Progenitor cell of endocrine pancreas (in vitro differentiated cells): ENCODE measurements around the gene STK39. TPM values are rescaled to one million over a fixed set of nuclear protein-coding genes. Genes with fewer than 3 reads are reported as not detected.

Source experiments
- DNase-seq: peaks from one replicate; pipeline ENCODE4 v3.0.0; 2021; ENCODE audit warnings: low spot score; ENCODE audit not compliant: unreplicated experiment
- H3K27ac Mint-ChIP-seq: 2 replicates; pipeline ENCODE4 v1.8.0; 2021; ENCODE audit warnings: mild to moderate bottlenecking, moderate library complexity, mixed read lengths
- H3K27me3 Mint-ChIP-seq: 2 replicates; pipeline ENCODE4 v1.8.0; 2021; ENCODE audit warnings: mixed read lengths
- H3K36me3 Mint-ChIP-seq: 2 replicates; pipeline ENCODE4 v1.8.0; 2022; ENCODE audit warnings: mixed read lengths; ENCODE audit not compliant: insufficient read depth
- H3K4me1 Mint-ChIP-seq: 2 replicates; pipeline ENCODE4 v1.8.0; 2021; ENCODE audit warnings: low read depth, mixed read lengths
- H3K4me3 Mint-ChIP-seq: 2 replicates; pipeline ENCODE4 v1.8.0; 2021; ENCODE audit warnings: low read depth, mild to moderate bottlenecking, moderate library complexity, mixed read lengths
- H3K9me3 Mint-ChIP-seq: 2 replicates; pipeline ENCODE4 v1.8.0; 2021; ENCODE audit warnings: low read depth, mixed read lengths
- CTCF ChIP-seq: fragments of 200-600 bp; sonication (generic); IDR thresholded peaks from one replicate; pipeline ENCODE4 v1.5.0; 2021; ENCODE audit warnings: antibody characterized with exemption, mild to moderate bottlenecking; ENCODE audit not compliant: unreplicated experiment
- total RNA-seq: library from RNA; stranded (reverse); gene quantifications from 2 replicates; pipeline ENCODE4 v1.2.1, GENCODE V29; 2021

STK39 gene
- total RNA-seq, 1 donor from 2014 or later = 22.9 TPM

- no peak for TF ChIP-seq CTCF
- Mint-ChIP-seq H3K36me3 (peaks cover 3% of the 10 kb centered on the region), H3K4me3 (no peak overlapping the region), H3K27ac (no peak overlapping the region), H3K4me1 (peaks cover 6% of the 10 kb centered on the region), H3K9me3 (peaks cover 2% of the 10 kb centered on the region), H3K27me3 (no peaks in the 10 kb centered on the region)
- DNase-seq = no peak
These were observed 193.7 kb downstream of the STK39 start for GRCh38 chr2:168053676-168054075.

GRCh38 chr2:168052773-168053172 lies 194.6 kb downstream of the STK39 start:
- Mint-ChIP-seq H3K27ac (no peak overlapping the region), H3K4me3 (no peak overlapping the region), H3K9me3 (peaks cover 4% of the 10 kb centered on the region), H3K36me3 (peaks cover 3% of the 10 kb centered on the region), H3K27me3 (no peaks in the 10 kb centered on the region), H3K4me1 (peaks cover 6% of the 10 kb centered on the region)
- no peak for DNase-seq
- no peak for TF ChIP-seq CTCF

GRCh38 chr2:168050377-168050776 lies 197.0 kb downstream of the STK39 start:
- Mint-ChIP-seq H3K36me3 (peaks cover 3% of the 10 kb centered on the region), H3K4me3 (no peak overlapping the region), H3K27me3 (no peaks in the 10 kb centered on the region), H3K4me1 (peaks cover 4% of the 10 kb centered on the region), H3K27ac (no peak overlapping the region), H3K9me3 (peaks cover 4% of the 10 kb centered on the region)
- TF ChIP-seq CTCF = no peak
- no peak for DNase-seq

GRCh38 chr2:168049609-168050008 lies 197.8 kb downstream of the STK39 start:
- Mint-ChIP-seq H3K27me3 (no peaks in the 10 kb centered on the region), H3K27ac (no peak overlapping the region), H3K36me3 (peaks cover 3% of the 10 kb centered on the region), H3K9me3 (peaks cover 4% of the 10 kb centered on the region), H3K4me3 (no peak overlapping the region), H3K4me1 (peaks cover 5% of the 10 kb centered on the region)
- no peak for TF ChIP-seq CTCF
- DNase-seq = no peak

GRCh38 chr2:168047091-168047690 lies 200.2 kb downstream of the STK39 start:
- no peak for DNase-seq
- Mint-ChIP-seq H3K9me3 (peaks cover 4% of the 10 kb centered on the region), H3K4me3 (no peak overlapping the region), H3K27ac (no peak overlapping the region), H3K36me3 (peaks cover 3% of the 10 kb centered on the region), H3K27me3 (no peaks in the 10 kb centered on the region), H3K4me1 (peaks cover 12% of the 10 kb centered on the region)
- no peak for TF ChIP-seq CTCF
